ENCODE results near the gene TBX4. TPM values are rescaled to one million over a fixed set of nuclear protein-coding genes. Genes with fewer than 3 reads are reported as not detected.

The TBX4 gene
- total RNA-seq, 4 donors from 2014 or later: not detected

- H3K27me3 ChIP-seq: no peaks in the 10 kb centered on the region
- WGBS: 95% methylated on average over 8 of the region's 8 CpGs
- H3K36me3 ChIP-seq: no peaks in the 10 kb centered on the region
- H3K4me1 ChIP-seq: peaks cover 0 to 3% (median 2%) of the 10 kb centered on the region in 4 donors
- TF ChIP-seq EP300 (IDR thresholded peaks at IDR 0.05): no peak
- no peak for TF ChIP-seq CTCF (IDR thresholded peaks at IDR 0.05)
- no peak for TF ChIP-seq POLR2AphosphoS5 (IDR thresholded peaks at IDR 0.05)
- no peak for TF ChIP-seq POLR2A (IDR thresholded peaks at IDR 0.05; ENCODE audit: low read depth)
- H3K9me3 ChIP-seq: no peaks in the 10 kb centered on the region
- no peak overlapping the region for H3K4me3 ChIP-seq
- intact Hi-C loops (cut with DNase I): no loop called here
- H3K27ac ChIP-seq (replicated peaks in 1 of 4): no peak overlapping the region
- DNase-seq (ENCODE audit: extremely low spot score): no peak
Observed at GRCh38 chr17:61498042-61498994, 46.1 kb downstream of the TBX4 start.

- TF ChIP-seq POLR2AphosphoS5 (IDR thresholded peaks at IDR 0.05) (no peak), EP300 (IDR thresholded peaks at IDR 0.05) (no peak), CTCF (IDR thresholded peaks at IDR 0.05) (no peak), POLR2A (IDR thresholded peaks at IDR 0.05; ENCODE audit: low read depth) (no peak)
- H3K36me3 ChIP-seq: no peaks in the 10 kb centered on the region
- H3K4me1 ChIP-seq: peaks cover 0 to 2% (median 0%) of the 10 kb centered on the region in 4 donors
- intact Hi-C loops (cut with DNase I): no loop called here
- no peak for DNase-seq (ENCODE audit: extremely low spot score)
- H3K4me3 ChIP-seq: no peak overlapping the region
- H3K27me3 ChIP-seq: no peaks in the 10 kb centered on the region
- 94% methylated on average over 3 of the region's 3 CpGs for WGBS
- H3K27ac ChIP-seq (replicated peaks in 1 of 4): no peak overlapping the region
- H3K9me3 ChIP-seq: no peaks in the 10 kb centered on the region
Observed at GRCh38 chr17:61499632-61500031, 47.4 kb downstream of the TBX4 start.

- no peaks in the 10 kb centered on the region for H3K27me3 ChIP-seq
- 88% methylated on average over 2 of the region's 2 CpGs for WGBS
- H3K4me1 ChIP-seq: peaks cover 0 to 7% (median 0%) of the 10 kb centered on the region in 4 donors
- no peak for TF ChIP-seq POLR2AphosphoS5 (IDR thresholded peaks at IDR 0.05)
- no peak for TF ChIP-seq POLR2A (IDR thresholded peaks at IDR 0.05; ENCODE audit: low read depth)
- no peak for TF ChIP-seq EP300 (IDR thresholded peaks at IDR 0.05)
- TF ChIP-seq CTCF (IDR thresholded peaks at IDR 0.05): no peak
- no peak overlapping the region for H3K4me3 ChIP-seq
- DNase-seq (ENCODE audit: extremely low spot score): no peak
- H3K27ac ChIP-seq (replicated peaks in 1 of 4): no peak overlapping the region
- no peaks in the 10 kb centered on the region for H3K36me3 ChIP-seq
- no peaks in the 10 kb centered on the region for H3K9me3 ChIP-seq
- intact Hi-C loops (cut with DNase I): no loop called here
Observed at GRCh38 chr17:61500287-61500686, 48.1 kb downstream of the TBX4 start.

GRCh38 chr17:61502292-61502691 is 50.1 kb downstream of the TBX4 start:
- TF ChIP-seq POLR2A (IDR thresholded peaks at IDR 0.05; ENCODE audit: low read depth) (no peak), CTCF (IDR thresholded peaks at IDR 0.05) (no peak), EP300 (IDR thresholded peaks at IDR 0.05) (no peak), POLR2AphosphoS5 (IDR thresholded peaks at IDR 0.05) (no peak)

More at GRCh38 chr17:61502292-61502691, 50.1 kb downstream of the TBX4 start:
- no peaks in the 10 kb centered on the region for H3K27me3 ChIP-seq
- no peaks in the 10 kb centered on the region for H3K36me3 ChIP-seq
- intact Hi-C loops (cut with DNase I): no loop called here
- H3K27ac ChIP-seq (replicated peaks in 1 of 4): no peak overlapping the region
- no peak for DNase-seq (ENCODE audit: extremely low spot score)
- 87% methylated on average over 5 of the region's 5 CpGs for WGBS
- peaks cover 0 to 7% (median 0%) of the 10 kb centered on the region in 4 donors for H3K4me1 ChIP-seq
- H3K4me3 ChIP-seq: no peak overlapping the region
- H3K9me3 ChIP-seq: no peaks in the 10 kb centered on the region
